ENCODE data around the gene PTGER2.

PTGER2 gene, protein sequence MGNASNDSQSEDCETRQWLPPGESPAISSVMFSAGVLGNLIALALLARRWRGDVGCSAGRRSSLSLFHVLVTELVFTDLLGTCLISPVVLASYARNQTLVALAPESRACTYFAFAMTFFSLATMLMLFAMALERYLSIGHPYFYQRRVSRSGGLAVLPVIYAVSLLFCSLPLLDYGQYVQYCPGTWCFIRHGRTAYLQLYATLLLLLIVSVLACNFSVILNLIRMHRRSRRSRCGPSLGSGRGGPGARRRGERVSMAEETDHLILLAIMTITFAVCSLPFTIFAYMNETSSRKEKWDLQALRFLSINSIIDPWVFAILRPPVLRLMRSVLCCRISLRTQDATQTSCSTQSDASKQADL

DNA sequence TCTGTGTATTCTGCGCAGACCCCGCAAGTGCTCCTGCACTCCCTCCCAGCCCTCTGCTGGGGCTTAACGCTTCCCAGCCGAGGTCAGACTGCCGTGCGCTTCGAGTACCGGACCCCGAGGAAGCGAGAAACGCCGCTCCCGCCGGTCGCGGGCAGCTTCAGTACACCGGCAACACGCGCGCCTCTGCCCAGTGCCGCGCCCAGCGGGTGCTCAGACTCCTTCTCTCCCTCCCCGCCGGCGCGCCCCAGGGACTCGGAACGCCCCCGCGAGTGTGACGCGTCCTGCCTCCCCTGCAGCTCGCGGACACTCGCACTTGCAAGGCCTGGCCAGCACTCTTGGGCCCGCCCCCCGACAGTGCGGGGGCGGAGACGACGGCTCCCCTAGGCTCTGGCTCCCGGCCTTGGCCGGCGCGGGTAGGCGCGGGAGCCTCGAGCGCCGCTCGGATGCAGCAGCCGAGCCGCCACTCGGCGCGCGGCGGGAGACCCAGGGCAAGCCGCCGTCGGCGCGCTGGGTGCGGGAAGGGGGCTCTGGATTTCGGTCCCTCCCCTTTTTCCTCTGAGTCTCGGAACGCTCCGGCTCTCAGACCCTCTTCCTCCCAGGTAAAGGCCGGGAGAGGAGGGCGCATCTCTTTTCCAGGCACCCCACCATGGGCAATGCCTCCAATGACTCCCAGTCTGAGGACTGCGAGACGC, at the start of gene PTGER2:
Gene PTGER2, plus strand, starts transcription at position 410 of the 692 bp plus-strand sequence. Its CDS starts 237 bp downstream, at position 647.
- peak; percentile 78 for DNase-seq

- peak; percentile 58 for DNase-seq
These were observed 48.9 kb upstream of the PTGER2 start for GRCh38 chr14:52265253-52265652.

- no peak for DNase-seq
These were observed 47.9 kb upstream of the PTGER2 start for GRCh38 chr14:52266179-52266578.

DNA sequence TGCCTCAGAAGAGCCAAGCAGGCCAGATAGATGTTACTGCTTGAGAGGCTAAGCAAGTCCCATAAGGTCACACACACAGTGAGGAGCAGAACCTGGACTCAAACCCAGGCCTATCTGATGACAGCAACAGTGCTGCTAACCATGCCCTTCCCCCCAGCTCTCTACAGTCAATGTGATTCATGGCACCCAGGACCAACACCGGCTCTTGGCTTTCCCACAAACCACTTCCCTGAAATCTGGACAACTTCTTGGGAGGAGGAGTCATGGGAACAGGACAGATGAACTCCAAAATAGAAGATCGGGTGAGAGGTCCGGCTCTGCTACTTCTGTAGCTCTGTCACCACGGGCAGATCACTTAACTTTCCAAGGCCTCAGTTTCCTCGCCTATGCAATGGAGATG, 47.3 kb upstream of the PTGER2 start:
- DNase-seq, result no peak

GRCh38 chr14:52267501-52268278, 46.4 kb upstream of the PTGER2 start, which contains the start of gene PTGDR:
TSS of gene PTGDR (plus strand) at chr14:52267698. CDS start at chr14:52267815, 117 bp downstream.
- DNase-seq, result peak; percentile 60

DNA sequence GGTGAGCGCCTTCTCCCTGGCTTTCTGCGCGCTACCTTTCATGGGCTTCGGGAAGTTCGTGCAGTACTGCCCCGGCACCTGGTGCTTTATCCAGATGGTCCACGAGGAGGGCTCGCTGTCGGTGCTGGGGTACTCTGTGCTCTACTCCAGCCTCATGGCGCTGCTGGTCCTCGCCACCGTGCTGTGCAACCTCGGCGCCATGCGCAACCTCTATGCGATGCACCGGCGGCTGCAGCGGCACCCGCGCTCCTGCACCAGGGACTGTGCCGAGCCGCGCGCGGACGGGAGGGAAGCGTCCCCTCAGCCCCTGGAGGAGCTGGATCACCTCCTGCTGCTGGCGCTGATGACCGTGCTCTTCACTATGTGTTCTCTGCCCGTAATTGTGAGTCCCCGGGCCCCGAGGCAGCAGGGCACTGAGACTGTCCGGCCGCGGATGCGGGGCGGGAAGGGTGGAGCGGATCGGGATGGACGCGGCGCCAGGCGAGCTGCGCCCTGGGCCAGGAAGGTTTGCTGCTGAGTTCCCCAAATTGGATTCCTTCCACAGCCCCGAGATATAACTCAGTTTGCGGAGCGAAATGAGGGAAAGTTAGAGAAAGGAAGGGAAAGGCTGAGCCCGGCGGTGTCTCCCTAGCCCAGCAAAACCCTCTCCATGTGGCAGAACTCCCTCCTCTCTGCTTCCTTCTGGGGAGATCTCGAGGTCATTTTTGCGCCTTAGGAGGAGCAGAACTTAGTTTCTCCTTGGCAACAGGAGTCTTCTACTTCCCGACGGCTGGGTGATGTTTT, 45.6 kb upstream of the PTGER2 start:
- DNase-seq, result no peak

GRCh38 chr14:52269100-52269499, 45.0 kb upstream of the PTGER2 start:
- DNase-seq, result no peak

DNA sequence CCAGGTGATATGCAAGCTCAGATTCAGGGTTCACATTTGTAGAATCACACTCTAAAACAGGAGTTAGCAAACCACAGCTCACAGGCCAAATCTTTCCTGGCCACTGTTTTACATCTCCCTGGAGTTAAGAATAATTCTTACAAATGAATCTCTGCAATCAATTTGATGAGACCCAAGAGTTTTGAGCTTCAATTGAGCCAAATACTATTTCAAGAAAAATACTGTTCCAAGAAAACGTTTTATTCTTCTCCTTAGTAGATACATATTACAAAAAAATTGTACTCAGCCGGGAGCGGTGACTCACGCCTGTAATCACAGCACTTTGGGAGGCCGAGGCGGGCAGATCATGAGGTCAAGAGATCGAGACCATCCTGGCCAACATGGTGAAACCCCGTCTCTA, 44.1 kb upstream of the PTGER2 start:
- no peak for DNase-seq

DNA sequence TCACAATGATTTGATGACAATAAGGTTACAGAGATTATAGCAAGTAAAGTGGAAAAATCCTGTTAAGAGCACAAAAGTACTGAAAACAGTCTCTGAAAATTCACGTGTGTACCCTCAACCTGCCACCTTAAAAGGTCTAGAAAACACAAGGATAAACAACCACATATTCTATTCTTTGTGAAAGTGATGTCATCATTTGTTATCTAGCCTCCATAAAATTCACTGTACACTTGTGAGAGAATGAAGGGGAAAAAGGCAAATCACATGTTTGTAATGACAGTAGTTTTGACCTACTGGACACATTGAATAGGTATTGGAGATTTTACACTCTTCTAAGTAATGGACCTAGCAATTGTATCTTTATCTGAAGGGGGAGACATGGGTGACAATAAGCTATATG, 42.6 kb upstream of the PTGER2 start:
- no peak for DNase-seq

GRCh38 chr14:52272375-52272774, 41.7 kb upstream of the PTGER2 start:
- peak; percentile 43 for DNase-seq

GRCh38 chr14:52275372-52275771, 38.7 kb upstream of the PTGER2 start:
- no peak for DNase-seq

DNA sequence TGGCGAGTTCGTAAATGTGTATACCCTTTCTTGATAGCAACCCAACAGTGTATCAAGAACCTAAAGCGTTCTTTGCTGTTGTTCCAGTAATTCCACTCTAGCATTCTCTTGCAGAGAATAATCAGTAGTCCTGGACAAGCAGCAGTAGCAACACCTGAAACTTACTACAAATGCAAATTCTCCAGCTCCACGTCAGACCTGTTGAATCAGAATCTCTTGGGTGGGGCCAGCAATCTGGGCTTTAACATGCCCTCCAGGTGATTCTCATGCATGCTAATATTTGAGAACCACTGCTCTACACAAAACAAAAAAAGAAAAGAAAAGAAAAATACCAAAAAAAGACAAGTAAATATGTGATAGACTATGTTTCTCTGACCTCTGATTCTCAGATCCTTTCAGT, 36.6 kb upstream of the PTGER2 start:
- no peak for DNase-seq

- DNase-seq, result peak; percentile 32
These were observed 34.7 kb upstream of the PTGER2 start for GRCh38 chr14:52279408-52279807.

DNA sequence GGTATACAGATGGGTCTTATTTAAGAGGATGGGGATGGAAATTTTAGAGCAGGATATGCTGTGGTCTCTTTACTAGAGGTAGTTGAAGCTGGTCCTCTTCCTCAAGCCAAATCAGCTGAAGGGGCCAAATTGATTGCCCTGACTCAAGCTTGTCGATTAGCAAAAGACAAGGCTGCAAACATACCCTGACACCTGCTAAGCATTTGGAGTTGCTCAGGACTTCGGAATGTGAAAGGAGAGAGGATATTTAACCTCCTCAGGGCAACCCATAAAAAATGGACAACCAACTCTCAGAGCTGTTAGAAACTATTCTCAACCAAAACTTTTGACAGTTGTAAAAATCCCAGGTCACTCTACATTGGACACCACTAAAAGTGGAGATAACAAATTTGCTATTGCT, 31.0 kb upstream of the PTGER2 start:
- DNase-seq, result no peak

- DNase-seq, result no peak
These were observed 27.2 kb upstream of the PTGER2 start for GRCh38 chr14:52286661-52287649.

- DNase-seq, result no peak
These were observed 17.7 kb upstream of the PTGER2 start for GRCh38 chr14:52296378-52296777.

DNA sequence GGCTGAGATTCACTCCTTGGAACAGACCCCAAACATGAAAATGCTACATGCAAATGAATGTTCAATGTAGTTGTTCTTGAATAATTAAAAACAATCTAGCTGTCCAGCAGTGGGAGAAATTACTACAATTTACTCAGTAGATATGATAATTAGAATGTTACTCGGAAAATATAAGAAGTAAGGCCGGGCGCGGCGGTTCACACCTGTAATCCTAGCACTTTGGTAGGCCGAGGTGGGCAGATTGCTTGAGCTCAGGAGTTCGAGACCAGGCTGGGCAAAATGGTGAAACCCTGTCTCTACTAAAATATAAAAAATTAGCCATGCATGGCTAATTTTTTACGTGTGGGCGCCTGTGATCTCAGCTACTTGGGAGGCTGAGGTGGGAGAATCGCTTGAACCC, 15.3 kb upstream of the PTGER2 start:
- no peak for DNase-seq

GRCh38 chr14:52299692-52300278, 14.3 kb upstream of the PTGER2 start:
- peak; percentile 60 for DNase-seq

GRCh38 chr14:52303236-52303635, 10.9 kb upstream of the PTGER2 start:
- no peak for DNase-seq

- no peak for DNase-seq
These were observed 9.7 kb upstream of the PTGER2 start for GRCh38 chr14:52304248-52304904.
